BE2C (cell line): ENCODE data around the gene OR51B2.
"Not testable (repeated sequence)": the region's sequence is repeated elsewhere in the genome, so short reads cannot be mapped to it uniquely, and the experiment has no call there.

Experiments
- DNase-seq: peaks from one replicate; pipeline ENCODE4 v3.0.0-alpha.2; 2020
- H3K27me3 ChIP-seq: fragments of 250-450 bp; sonication (Bioruptor Pico); 2 replicates; pipeline ENCODE4 v1.5.1; 2020; ENCODE audit warnings: mild to moderate bottlenecking
- H3K36me3 ChIP-seq: fragments of 250-450 bp; sonication (Bioruptor Pico); 2 replicates; pipeline ENCODE4 v1.5.1; 2020; ENCODE audit warnings: mild to moderate bottlenecking
- H3K4me1 ChIP-seq: fragments of 250-450 bp; sonication (Bioruptor Pico); 2 replicates; pipeline ENCODE4 v1.5.1; 2020
- H3K4me3 ChIP-seq: 2 replicates; pipeline ENCODE4 v1.5.1; 2011; ENCODE audit warnings: low read depth, low read length
- H3K9me3 ChIP-seq: fragments of 250-450 bp; sonication (Bioruptor Pico); 2 replicates; pipeline ENCODE4 v1.5.1; 2020
- CTCF ChIP-seq: IDR thresholded peaks from 2 replicates; pipeline ENCODE4 v1.5.1; 2012; ENCODE audit warnings: mild to moderate bottlenecking, low read depth, low read length

OR51B2 gene

GRCh38 chr11:5317292-5317691 is 6.8 kb downstream of the OR51B2 start:
- no peak for TF ChIP-seq CTCF
- Histone ChIP-seq H3K4me1 (no peaks in the 10 kb centered on the region), H3K36me3 (no peaks in the 10 kb centered on the region), H3K4me3 (no peak overlapping the region), H3K27me3 (no peaks in the 10 kb centered on the region), H3K9me3 (no peaks in the 10 kb centered on the region)
- DNase-seq: no peak

- not testable (repeated sequence) for DNase-seq, H3K27me3 ChIP-seq, H3K36me3 ChIP-seq, H3K4me1 ChIP-seq, H3K4me3 ChIP-seq, H3K9me3 ChIP-seq
Observed at GRCh38 chr11:5313326-5314023, 10.6 kb downstream of the OR51B2 start.

GRCh38 chr11:5310423-5310822 is 13.7 kb downstream of the OR51B2 start:
- no peak for TF ChIP-seq CTCF
- Histone ChIP-seq H3K4me1 (no peaks in the 10 kb centered on the region), H3K9me3 (no peaks in the 10 kb centered on the region), H3K4me3 (no peak overlapping the region), H3K27me3 (no peaks in the 10 kb centered on the region), H3K36me3 (no peaks in the 10 kb centered on the region)
- no peak for DNase-seq

GRCh38 chr11:5307256-5308019 is 16.7 kb downstream of the OR51B2 start:
- Histone ChIP-seq H3K9me3 (no peaks in the 10 kb centered on the region), H3K27me3 (no peaks in the 10 kb centered on the region), H3K36me3 (no peaks in the 10 kb centered on the region), H3K4me1 (no peaks in the 10 kb centered on the region), H3K4me3 (no peak overlapping the region)
- no peak for TF ChIP-seq CTCF
- DNase-seq: no peak

- no peak for TF ChIP-seq CTCF
- H3K9me3 ChIP-seq: no peaks in the 10 kb centered on the region
- no peaks in the 10 kb centered on the region for H3K27me3 ChIP-seq
- no peak overlapping the region for H3K4me3 ChIP-seq
- no peaks in the 10 kb centered on the region for H3K4me1 ChIP-seq
- H3K36me3 ChIP-seq: no peaks in the 10 kb centered on the region
- DNase-seq: no peak
Observed at GRCh38 chr11:5304046-5304445, 20.1 kb downstream of the OR51B2 start.

- TF ChIP-seq CTCF: no peak
- H3K4me1 ChIP-seq: no peaks in the 10 kb centered on the region
- no peaks in the 10 kb centered on the region for H3K27me3 ChIP-seq
- H3K9me3 ChIP-seq: no peaks in the 10 kb centered on the region
- H3K4me3 ChIP-seq: no peak overlapping the region
- DNase-seq: no peak
- no peaks in the 10 kb centered on the region for H3K36me3 ChIP-seq
Observed at GRCh38 chr11:5303626-5304025, 20.5 kb downstream of the OR51B2 start.
